ENCODE results near the gene ZCCHC3. TPM values are rescaled to one million over a fixed set of nuclear protein-coding genes. Genes with fewer than 3 reads are reported as not detected.

The ZCCHC3 gene
- total and polyA plus RNA-seq, 8 donors = 4.2 to 10.7 (median 6.2) TPM

GRCh38 chr20:313402-313801 lies 16.0 kb downstream of the ZCCHC3 start:
- Histone ChIP-seq H3K27ac (no peak overlapping the region), H3K4me1 (peaks cover 0 to 3% (median 0%) of the 10 kb centered on the region in 3 donors), H3K4me3 (no peak overlapping the region), H3K9me3 (no peaks in the 10 kb centered on the region), H3K36me3 (no peaks in the 10 kb centered on the region), H3K27me3 (no peaks in the 10 kb centered on the region)
- intact Hi-C loops (cut with DNase I) = no loop called here
- TF ChIP-seq, protein P1, sequence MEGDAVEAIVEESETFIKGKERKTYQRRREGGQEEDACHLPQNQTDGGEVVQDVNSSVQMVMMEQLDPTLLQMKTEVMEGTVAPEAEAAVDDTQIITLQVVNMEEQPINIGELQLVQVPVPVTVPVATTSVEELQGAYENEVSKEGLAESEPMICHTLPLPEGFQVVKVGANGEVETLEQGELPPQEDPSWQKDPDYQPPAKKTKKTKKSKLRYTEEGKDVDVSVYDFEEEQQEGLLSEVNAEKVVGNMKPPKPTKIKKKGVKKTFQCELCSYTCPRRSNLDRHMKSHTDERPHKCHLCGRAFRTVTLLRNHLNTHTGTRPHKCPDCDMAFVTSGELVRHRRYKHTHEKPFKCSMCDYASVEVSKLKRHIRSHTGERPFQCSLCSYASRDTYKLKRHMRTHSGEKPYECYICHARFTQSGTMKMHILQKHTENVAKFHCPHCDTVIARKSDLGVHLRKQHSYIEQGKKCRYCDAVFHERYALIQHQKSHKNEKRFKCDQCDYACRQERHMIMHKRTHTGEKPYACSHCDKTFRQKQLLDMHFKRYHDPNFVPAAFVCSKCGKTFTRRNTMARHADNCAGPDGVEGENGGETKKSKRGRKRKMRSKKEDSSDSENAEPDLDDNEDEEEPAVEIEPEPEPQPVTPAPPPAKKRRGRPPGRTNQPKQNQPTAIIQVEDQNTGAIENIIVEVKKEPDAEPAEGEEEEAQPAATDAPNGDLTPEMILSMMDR (IDR thresholded peaks at IDR 0.05) = no peak
- 89 to 90% methylated on average over 5 of the region's 5 CpGs for WGBS, 2 donors
- FAIRE-seq (no peak), DNase-seq (no peak), ATAC-seq (no peak)

- no peak for FAIRE-seq
- no peak for ATAC-seq
- no peak for DNase-seq
- Histone ChIP-seq H3K36me3 (no peaks in the 10 kb centered on the region), H3K4me1 (peaks cover 0 to 3% (median 0%) of the 10 kb centered on the region in 3 donors), H3K9me3 (no peaks in the 10 kb centered on the region), H3K27me3 (no peaks in the 10 kb centered on the region), H3K27ac (no peak overlapping the region), H3K4me3 (no peak overlapping the region)
- intact Hi-C loops (cut with DNase I) = no loop called here
- TF ChIP-seq, protein P1 (IDR thresholded peaks at IDR 0.05) = no peak
These were observed 16.6 kb downstream of the ZCCHC3 start for GRCh38 chr20:313948-314347.

DNA sequence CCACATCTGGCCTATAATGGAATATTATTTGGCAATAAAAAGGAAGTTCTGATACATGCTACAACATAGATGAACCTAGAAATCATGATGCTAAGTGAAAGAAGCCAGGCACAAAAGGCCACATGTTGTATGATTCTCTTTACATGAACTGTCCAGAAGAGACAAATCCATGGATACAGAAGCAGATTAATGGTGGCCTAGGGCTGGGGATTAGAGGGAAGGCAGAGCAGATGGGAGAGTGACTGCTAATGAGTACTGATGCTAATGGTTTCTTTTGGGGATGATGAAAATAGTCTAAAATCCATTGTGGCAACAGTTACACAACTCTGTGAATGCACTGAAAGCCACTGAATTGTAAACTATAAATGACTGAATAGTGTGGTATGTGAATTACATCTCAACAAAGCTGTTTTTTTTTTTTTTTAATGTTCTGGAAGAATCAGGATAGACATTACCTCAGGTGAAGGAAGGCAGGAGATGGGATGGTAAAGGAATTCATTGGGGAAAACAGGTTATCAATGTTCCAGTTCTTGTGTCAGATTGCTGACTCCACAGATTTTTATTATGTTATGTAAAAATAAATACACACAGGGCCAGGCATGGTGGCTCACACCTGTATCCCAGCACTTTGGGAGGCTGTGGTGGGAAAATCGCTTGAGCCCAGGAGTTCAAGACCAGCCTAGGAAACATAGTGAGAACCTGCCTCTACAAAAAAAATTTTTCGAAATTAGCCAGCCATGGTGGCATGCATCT lies 19.1 kb downstream of the ZCCHC3 start:
- FAIRE-seq (no peak), DNase-seq (peak in 1 of 6 donors; percentile 6), ATAC-seq (no peak)
- no peak overlapping the region for H3K4me3 ChIP-seq
- no peaks in the 10 kb centered on the region for H3K27me3 ChIP-seq
- H3K36me3 ChIP-seq = no peaks in the 10 kb centered on the region
- no peaks in the 10 kb centered on the region for H3K4me1 ChIP-seq
- WGBS, 2 donors = 80 to 88% methylated on average over 2 of the region's 2 CpGs
- no peaks in the 10 kb centered on the region for H3K9me3 ChIP-seq
- TF ChIP-seq, protein P1 (IDR thresholded peaks at IDR 0.05) = no peak
- H3K27ac ChIP-seq = no peak overlapping the region
- intact Hi-C loops (cut with DNase I) = no loop called here

DNA sequence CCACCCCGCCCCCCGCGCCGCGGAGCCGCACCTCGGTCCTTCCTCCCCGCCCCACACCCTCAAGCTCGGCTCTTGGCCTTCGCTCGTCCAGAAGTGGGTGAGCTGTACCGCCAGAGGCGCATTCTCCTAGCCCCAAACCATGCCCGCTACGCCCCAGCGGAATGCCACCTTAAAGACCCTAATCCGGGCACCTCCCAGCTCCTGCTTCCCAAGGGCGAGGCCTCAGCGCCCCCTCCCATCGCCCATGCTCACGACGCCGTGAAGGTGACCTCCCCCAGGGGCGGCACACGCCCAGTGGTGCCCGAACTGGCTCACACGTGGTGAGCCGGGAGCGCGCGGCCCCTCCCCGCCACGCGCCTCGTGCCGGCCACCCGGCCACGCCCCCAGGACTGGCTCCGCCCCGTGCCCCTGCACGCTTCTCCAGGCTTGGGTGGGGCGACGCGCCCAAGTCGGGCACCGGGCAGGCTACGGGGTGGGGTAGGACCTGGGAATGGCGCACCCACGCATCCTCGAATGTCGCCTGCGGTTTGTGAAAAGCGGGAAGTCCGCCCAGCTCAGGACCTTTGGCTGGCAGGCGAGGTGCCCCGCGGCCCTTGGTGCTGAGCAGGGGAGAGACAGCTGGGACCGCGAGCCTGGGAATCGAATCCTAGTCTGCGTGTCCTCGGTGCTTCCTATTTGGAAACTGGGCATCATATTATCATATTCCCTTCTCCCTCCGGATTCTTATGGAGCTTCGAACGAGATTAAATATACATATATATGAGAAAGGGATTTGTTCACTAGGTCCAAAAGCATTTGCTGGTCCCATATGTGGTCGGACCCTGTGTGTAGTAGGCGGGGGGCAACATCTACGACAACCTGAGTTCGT lies 27.0 kb downstream of the ZCCHC3 start:
- DNase-seq (peak; percentile 90 to 97 (median 96)), FAIRE-seq (no peak), ATAC-seq (peak; percentile 77 to 86 (median 80))
- Histone ChIP-seq H3K36me3 (no peaks in the 10 kb centered on the region), H3K4me1 (peaks cover 0 to 6% (median 6%) of the 10 kb centered on the region in 3 donors), H3K4me3 (peak overlapping the region; percentile 51 to 74 (median 70)), H3K27ac (peak overlapping the region; percentile 85 to 96 (median 90)), H3K9me3 (no peaks in the 10 kb centered on the region), H3K27me3 (no peaks in the 10 kb centered on the region)
- TF ChIP-seq, protein P1 (IDR thresholded peaks at IDR 0.05) = peak in 1 of 4 donors; percentile 12
- intact Hi-C loops (cut with DNase I) = no loop called here
- WGBS, 2 donors = 0% methylated on average over 63 to 69 of the region's 69 CpGs
